Liver (tissue), 9 donors: ENCODE measurements around the gene DSC2. TPM values are rescaled to one million over a fixed set of nuclear protein-coding genes. Genes with fewer than 3 reads are reported as not detected.

ENCODE experiments used
- DNase-seq: peaks from one replicate; pipeline ENCODE4 v3.0.0-alpha.2; 2017; ENCODE audit warnings: low spot score
- H3K27ac ChIP-seq, 2 donors: one replicate each; pipeline ENCODE4 v1.7.0; 2013; ENCODE audit warnings: inconsistent platforms in 2 of 2, low read length in 2 of 2, control low read depth in 1 of 2, low read depth in 1 of 2, mild to moderate bottlenecking in 1 of 2
- H3K27me3 ChIP-seq, 4 donors: one replicate each; pipeline versions ENCODE4 v1.6.1 to v1.7.0; 2013; ENCODE audit warnings: low read length in 3 of 4, inconsistent platforms in 1 of 4, mild to moderate bottlenecking in 1 of 4, moderate library complexity in 1 of 4; ENCODE audit not compliant: control insufficient read depth in 4 of 4, insufficient read depth in 4 of 4
- H3K36me3 ChIP-seq, 4 donors: one replicate each; pipeline versions ENCODE4 v1.6.1 to v1.7.0; 2013; ENCODE audit warnings: low read length in 3 of 4, mild to moderate bottlenecking in 3 of 4, low read depth in 1 of 4, moderate library complexity in 1 of 4; ENCODE audit not compliant: control insufficient read depth in 4 of 4, insufficient read depth in 3 of 4
- H3K4me1 ChIP-seq, 4 donors: one replicate each; pipeline versions ENCODE4 v1.6.1 to v1.7.0; 2013; ENCODE audit warnings: low read length in 3 of 4, mild to moderate bottlenecking in 3 of 4, moderate library complexity in 1 of 4; ENCODE audit not compliant: control insufficient read depth in 4 of 4, insufficient read depth in 4 of 4
- H3K4me3 ChIP-seq, 3 donors: one replicate each; pipeline versions ENCODE4 v1.6.1 to v1.7.0; 2013; ENCODE audit warnings: low read length in 3 of 3, control low read depth in 1 of 3, low read depth in 1 of 3, mild to moderate bottlenecking in 1 of 3
- H3K9ac ChIP-seq, 2 donors: one replicate each; pipeline ENCODE4 v1.7.0; 2013; ENCODE audit warnings: low read length in 2 of 2, mild to moderate bottlenecking in 2 of 2, moderate library complexity in 2 of 2, control low read depth in 1 of 2, low read depth in 1 of 2
- H3K9me3 ChIP-seq, 4 donors: one replicate each; pipeline versions ENCODE4 v1.6.1 to v1.7.0; 2013; ENCODE audit warnings: low read length in 3 of 4; ENCODE audit not compliant: control insufficient read depth in 4 of 4
- EGR1 ChIP-seq, 2 donors: IDR thresholded peaks; 2 replicates each; pipeline ENCODE4 v1.6.1; 2016 to 2018; ENCODE audit warnings: antibody characterized with exemption in 2 of 2, low read depth in 2 of 2
- FOXA1 ChIP-seq: IDR thresholded peaks from 2 replicates; pipeline ENCODE4 v1.6.1; 2016; ENCODE audit warnings: antibody characterized with exemption
- FOXA2 ChIP-seq: IDR thresholded peaks from 2 replicates; pipeline ENCODE4 v1.6.1; 2016; ENCODE audit warnings: antibody characterized with exemption
- GABPA ChIP-seq, 2 donors: IDR thresholded peaks in 1 of 2; conservative IDR thresholded peaks in 1 of 2; 2 replicates each; pipeline ENCODE4 v1.6.1; 2016; ENCODE audit warnings: antibody characterized with exemption in 2 of 2, mild to moderate bottlenecking in 1 of 2, moderate library complexity in 1 of 2
- HNF4A ChIP-seq, 2 donors: conservative IDR thresholded peaks; 2 replicates each; pipeline ENCODE4 v1.6.1; 2016; ENCODE audit warnings: antibody characterized with exemption in 2 of 2, mild to moderate bottlenecking in 2 of 2
- HNF4G ChIP-seq: IDR thresholded peaks from 2 replicates; pipeline ENCODE4 v1.6.1; 2016; ENCODE audit warnings: antibody characterized with exemption
- JUND ChIP-seq, 2 donors: IDR thresholded peaks; 2 replicates each; pipeline ENCODE4 v1.6.1; 2016; ENCODE audit warnings: antibody characterized with exemption in 2 of 2
- NR2F2 ChIP-seq: IDR thresholded peaks from 2 replicates; pipeline ENCODE4 v1.6.1; 2016; ENCODE audit warnings: antibody characterized with exemption
- RAD21 ChIP-seq, 2 donors: IDR thresholded peaks; 2 replicates each; pipeline ENCODE4 v1.6.1; 2016; ENCODE audit warnings: antibody characterized with exemption in 2 of 2, mild to moderate bottlenecking in 2 of 2
- RXRA ChIP-seq, 2 donors: IDR thresholded peaks; 2 replicates each; pipeline ENCODE4 v1.6.1; 2017 to 2018; ENCODE audit warnings: antibody characterized with exemption in 2 of 2, mild to moderate bottlenecking in 1 of 2
- SP1 ChIP-seq: IDR thresholded peaks from 2 replicates; pipeline ENCODE4 v1.6.1; 2018; ENCODE audit warnings: antibody characterized with exemption, mild to moderate bottlenecking
- TAF1 ChIP-seq: conservative IDR thresholded peaks from 2 replicates; pipeline ENCODE4 v1.6.1; 2016; ENCODE audit warnings: antibody characterized with exemption, mild to moderate bottlenecking
- YY1 ChIP-seq: IDR thresholded peaks from 2 replicates; pipeline ENCODE4 v1.6.1; 2016; ENCODE audit warnings: antibody characterized with exemption, mild to moderate bottlenecking
- WGBS: extraction: QIAGEN DNeasy Blood & Tissue Kit; methylation state at CpG from one replicate; pipeline ENCODE4 v1.1.7; 2013; 5-methylcytosine and 5-hydroxymethylcytosine counted together
- polyA plus RNA-seq, 2 donors: library from polyadenylated mRNA; stranded (reverse) in 1 of 2; unstranded in 1 of 2; fragments of 200-250 nt in 1 of 2; fragments of >200 nt in 1 of 2; fragmentation: Nextera tagmentation in 1 of 2; extraction: Ambion mirVana in 1 of 2; gene quantifications; one replicate each; pipeline versions ENCODE4 v1.2.1 to v1.2.3, GENCODE V29; 2013 to 2015
- total RNA-seq, 2 donors: library from RNA; depleted of rRNA; stranded (reverse); fragments of >200 nt; gene quantifications; one replicate each; pipeline ENCODE4 v1.2.3, GENCODE V29; 2014
- TF ChIP-seq, protein P1 (sequence below): fragments of 150-350 bp; IDR thresholded peaks from 2 replicates; pipeline ENCODE4 v1.5.1; 2017; ENCODE audit warnings: improper control_type of control experiment, low read depth, low read length; ENCODE audit not compliant: missing input control
- TF ChIP-seq, protein P2 (sequence below): IDR thresholded peaks from 2 replicates; pipeline ENCODE4 v1.6.1; 2016; ENCODE audit warnings: antibody characterized with exemption
- TF ChIP-seq, protein P3 (sequence below): IDR thresholded peaks from 2 replicates; pipeline ENCODE4 v1.6.1; 2016; ENCODE audit warnings: antibody characterized with exemption
- TF ChIP-seq, protein P4 (sequence below): IDR thresholded peaks from 2 replicates; pipeline ENCODE4 v1.6.1; 2016; ENCODE audit warnings: antibody characterized with exemption
- TF ChIP-seq, protein P5 (sequence below): IDR thresholded peaks from 2 replicates; pipeline ENCODE4 v1.6.1; 2016; ENCODE audit warnings: antibody characterized with exemption, mild to moderate bottlenecking
- donor health status: healthy.
- donor health status: healthy.
- donor health status: healthy.
- donor health status: healthy.
- donor health status: healthy.

DSC2 gene
- total and polyA plus RNA-seq, 4 donors = 3.7 to 16.4 (median 7.4) TPM

DNA sequence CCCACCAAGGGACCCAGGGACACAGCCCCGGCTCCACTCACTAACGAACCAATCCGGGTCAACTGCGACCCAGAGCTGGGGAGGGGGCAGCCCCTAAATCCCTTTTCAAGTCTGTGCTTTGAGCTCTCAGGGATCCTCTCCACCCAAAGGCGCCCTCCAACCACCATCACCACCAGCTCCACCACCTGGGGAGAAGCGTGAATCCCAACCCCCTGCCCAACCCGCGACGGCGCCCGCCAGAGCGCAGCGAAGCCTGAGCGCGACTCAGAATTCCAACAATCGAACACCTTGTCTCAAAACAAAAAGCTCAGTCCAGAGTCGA, 60.2 kb downstream of the DSC2 start:
- Histone ChIP-seq H3K9ac (no peak overlapping the region), H3K27ac (no peak overlapping the region), H3K4me3 (peak overlapping the region; percentile 11 to 45 (median 36)), H3K4me1 (peaks cover 19 to 24% (median 20%) of the 10 kb centered on the region in 4 donors), H3K9me3 (peaks cover 0 to 11% (median under 1%) of the 10 kb centered on the region in 4 donors), H3K36me3 (no peaks in the 10 kb centered on the region), H3K27me3 (peaks cover 0 to 30% (median 11%) of the 10 kb centered on the region in 4 donors)
- no peak for TF ChIP-seq TAF1
- no peak for TF ChIP-seq YY1
- TF ChIP-seq HNF4A (conservative IDR thresholded peaks at IDR 0.05) = no peak
- no peak for TF ChIP-seq HNF4G
- no peak for TF ChIP-seq RAD21 (IDR thresholded peaks at IDR 0.05)
- 9% methylated on average over 17 of the region's 17 CpGs for WGBS
- DNase-seq = no peak

DNA sequence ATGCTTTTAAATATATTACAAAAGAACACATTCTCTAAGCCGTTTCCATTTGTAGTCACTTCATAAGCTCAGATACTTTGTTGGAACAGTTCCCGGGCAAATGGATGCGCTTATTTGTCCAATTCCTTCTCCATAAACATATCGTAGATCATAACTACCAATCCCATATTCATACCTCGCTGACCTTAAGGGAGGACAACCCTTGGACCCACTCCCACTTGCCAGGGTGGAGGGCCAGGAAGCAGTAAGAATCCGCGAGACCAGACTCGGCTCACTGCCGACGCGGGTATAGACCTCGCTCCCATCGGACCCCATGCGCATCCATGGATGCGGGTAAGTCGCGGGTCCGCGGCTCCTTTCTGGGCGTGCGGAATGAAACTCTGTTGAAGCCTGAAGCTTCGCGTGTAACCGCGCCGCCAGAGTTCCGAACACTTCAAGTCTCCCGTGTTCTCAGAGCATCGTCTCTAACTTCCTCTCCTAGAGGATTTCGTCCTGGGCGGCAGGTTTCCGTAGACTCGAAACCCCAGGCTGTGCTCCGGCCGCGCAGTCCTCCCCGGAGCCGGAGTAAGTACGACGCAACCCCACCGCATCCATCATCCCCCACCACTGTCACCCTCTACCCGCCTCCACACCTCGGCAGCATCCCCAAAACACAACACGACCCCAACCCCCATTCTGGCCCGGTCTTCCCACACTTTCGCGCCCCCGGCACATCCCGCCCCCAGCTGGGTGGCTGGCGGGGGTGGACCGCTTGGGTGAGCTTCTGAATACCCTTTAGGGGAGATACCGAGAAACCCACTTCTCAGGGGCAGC, 60.7 kb downstream of the DSC2 start:
- Histone ChIP-seq H3K4me3 (peak overlapping the region in 1 of 3 donors; percentile 45), H3K36me3 (no peaks in the 10 kb centered on the region), H3K27me3 (peaks cover 0 to 30% (median 11%) of the 10 kb centered on the region in 4 donors), H3K27ac (no peak overlapping the region), H3K9me3 (peaks cover 0 to 11% (median under 1%) of the 10 kb centered on the region in 4 donors), H3K4me1 (peaks cover 19 to 24% (median 20%) of the 10 kb centered on the region in 4 donors), H3K9ac (no peak overlapping the region)
- WGBS = 7% methylated on average over 52 of the region's 52 CpGs
- TF ChIP-seq SP1 (no peak), GABPA (IDR thresholded peaks at IDR 0.05 in 1 of 2, conservative IDR thresholded peaks at IDR 0.05 in 1 of 2) (no peak), NR2F2 (no peak), RAD21 (IDR thresholded peaks at IDR 0.05) (no peak), HNF4G (no peak), FOXA2 (no peak), JUND (IDR thresholded peaks at IDR 0.05) (no peak), HNF4A (conservative IDR thresholded peaks at IDR 0.05) (no peak), EGR1 (IDR thresholded peaks at IDR 0.05; ENCODE audit: low read depth in 2 of 2) (no peak), TAF1 (no peak), RXRA (IDR thresholded peaks at IDR 0.05) (no peak), YY1 (no peak), FOXA1 (no peak)
- TF ChIP-seq, protein P1, sequence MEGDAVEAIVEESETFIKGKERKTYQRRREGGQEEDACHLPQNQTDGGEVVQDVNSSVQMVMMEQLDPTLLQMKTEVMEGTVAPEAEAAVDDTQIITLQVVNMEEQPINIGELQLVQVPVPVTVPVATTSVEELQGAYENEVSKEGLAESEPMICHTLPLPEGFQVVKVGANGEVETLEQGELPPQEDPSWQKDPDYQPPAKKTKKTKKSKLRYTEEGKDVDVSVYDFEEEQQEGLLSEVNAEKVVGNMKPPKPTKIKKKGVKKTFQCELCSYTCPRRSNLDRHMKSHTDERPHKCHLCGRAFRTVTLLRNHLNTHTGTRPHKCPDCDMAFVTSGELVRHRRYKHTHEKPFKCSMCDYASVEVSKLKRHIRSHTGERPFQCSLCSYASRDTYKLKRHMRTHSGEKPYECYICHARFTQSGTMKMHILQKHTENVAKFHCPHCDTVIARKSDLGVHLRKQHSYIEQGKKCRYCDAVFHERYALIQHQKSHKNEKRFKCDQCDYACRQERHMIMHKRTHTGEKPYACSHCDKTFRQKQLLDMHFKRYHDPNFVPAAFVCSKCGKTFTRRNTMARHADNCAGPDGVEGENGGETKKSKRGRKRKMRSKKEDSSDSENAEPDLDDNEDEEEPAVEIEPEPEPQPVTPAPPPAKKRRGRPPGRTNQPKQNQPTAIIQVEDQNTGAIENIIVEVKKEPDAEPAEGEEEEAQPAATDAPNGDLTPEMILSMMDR = no peak
- TF ChIP-seq, protein P2, sequence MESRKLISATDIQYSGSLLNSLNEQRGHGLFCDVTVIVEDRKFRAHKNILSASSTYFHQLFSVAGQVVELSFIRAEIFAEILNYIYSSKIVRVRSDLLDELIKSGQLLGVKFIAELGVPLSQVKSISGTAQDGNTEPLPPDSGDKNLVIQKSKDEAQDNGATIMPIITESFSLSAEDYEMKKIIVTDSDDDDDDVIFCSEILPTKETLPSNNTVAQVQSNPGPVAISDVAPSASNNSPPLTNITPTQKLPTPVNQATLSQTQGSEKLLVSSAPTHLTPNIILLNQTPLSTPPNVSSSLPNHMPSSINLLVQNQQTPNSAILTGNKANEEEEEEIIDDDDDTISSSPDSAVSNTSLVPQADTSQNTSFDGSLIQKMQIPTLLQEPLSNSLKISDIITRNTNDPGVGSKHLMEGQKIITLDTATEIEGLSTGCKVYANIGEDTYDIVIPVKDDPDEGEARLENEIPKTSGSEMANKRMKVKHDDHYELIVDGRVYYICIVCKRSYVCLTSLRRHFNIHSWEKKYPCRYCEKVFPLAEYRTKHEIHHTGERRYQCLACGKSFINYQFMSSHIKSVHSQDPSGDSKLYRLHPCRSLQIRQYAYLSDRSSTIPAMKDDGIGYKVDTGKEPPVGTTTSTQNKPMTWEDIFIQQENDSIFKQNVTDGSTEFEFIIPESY = no peak
- TF ChIP-seq, protein P3, sequence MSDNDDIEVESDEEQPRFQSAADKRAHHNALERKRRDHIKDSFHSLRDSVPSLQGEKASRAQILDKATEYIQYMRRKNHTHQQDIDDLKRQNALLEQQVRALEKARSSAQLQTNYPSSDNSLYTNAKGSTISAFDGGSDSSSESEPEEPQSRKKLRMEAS = no peak
- TF ChIP-seq, protein P4, sequence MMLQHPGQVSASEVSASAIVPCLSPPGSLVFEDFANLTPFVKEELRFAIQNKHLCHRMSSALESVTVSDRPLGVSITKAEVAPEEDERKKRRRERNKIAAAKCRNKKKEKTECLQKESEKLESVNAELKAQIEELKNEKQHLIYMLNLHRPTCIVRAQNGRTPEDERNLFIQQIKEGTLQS = no peak
- TF ChIP-seq, protein P5, sequence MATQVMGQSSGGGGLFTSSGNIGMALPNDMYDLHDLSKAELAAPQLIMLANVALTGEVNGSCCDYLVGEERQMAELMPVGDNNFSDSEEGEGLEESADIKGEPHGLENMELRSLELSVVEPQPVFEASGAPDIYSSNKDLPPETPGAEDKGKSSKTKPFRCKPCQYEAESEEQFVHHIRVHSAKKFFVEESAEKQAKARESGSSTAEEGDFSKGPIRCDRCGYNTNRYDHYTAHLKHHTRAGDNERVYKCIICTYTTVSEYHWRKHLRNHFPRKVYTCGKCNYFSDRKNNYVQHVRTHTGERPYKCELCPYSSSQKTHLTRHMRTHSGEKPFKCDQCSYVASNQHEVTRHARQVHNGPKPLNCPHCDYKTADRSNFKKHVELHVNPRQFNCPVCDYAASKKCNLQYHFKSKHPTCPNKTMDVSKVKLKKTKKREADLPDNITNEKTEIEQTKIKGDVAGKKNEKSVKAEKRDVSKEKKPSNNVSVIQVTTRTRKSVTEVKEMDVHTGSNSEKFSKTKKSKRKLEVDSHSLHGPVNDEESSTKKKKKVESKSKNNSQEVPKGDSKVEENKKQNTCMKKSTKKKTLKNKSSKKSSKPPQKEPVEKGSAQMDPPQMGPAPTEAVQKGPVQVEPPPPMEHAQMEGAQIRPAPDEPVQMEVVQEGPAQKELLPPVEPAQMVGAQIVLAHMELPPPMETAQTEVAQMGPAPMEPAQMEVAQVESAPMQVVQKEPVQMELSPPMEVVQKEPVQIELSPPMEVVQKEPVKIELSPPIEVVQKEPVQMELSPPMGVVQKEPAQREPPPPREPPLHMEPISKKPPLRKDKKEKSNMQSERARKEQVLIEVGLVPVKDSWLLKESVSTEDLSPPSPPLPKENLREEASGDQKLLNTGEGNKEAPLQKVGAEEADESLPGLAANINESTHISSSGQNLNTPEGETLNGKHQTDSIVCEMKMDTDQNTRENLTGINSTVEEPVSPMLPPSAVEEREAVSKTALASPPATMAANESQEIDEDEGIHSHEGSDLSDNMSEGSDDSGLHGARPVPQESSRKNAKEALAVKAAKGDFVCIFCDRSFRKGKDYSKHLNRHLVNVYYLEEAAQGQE = no peak
- no peak for DNase-seq
